GM06990 (cell line): ENCODE measurements around the gene TMTC1.
A peak's percentile ranks its signal among the peaks of the same experiment; 100 is the strongest.

Experiments used
- DNase-seq: peaks from one replicate; pipeline ENCODE4 v3.0.0-alpha.2; 2011; ENCODE audit not compliant: insufficient read length; ENCODE audit errors: extremely low read depth
- H3K27me3 ChIP-seq: replicated peaks from 2 replicates; pipeline ENCODE4 v1.6.0; 2011; ENCODE audit warnings: low read length; ENCODE audit not compliant: control insufficient read depth, insufficient read depth
- H3K36me3 ChIP-seq: 2 replicates; pipeline ENCODE4 v1.5.1; 2011; ENCODE audit warnings: low read length; ENCODE audit not compliant: control insufficient read depth, insufficient read depth
- H3K4me3 ChIP-seq: replicated peaks from 2 replicates; pipeline ENCODE4 v1.5.1; 2011; ENCODE audit warnings: low read depth, mild to moderate bottlenecking, control low read depth, low read length
- CTCF ChIP-seq: IDR thresholded peaks from 2 replicates; pipeline ENCODE4 v1.5.1; 2011; ENCODE audit warnings: low read length, control low read depth, mild to moderate bottlenecking, inconsistent platforms; ENCODE audit not compliant: insufficient read depth, poor library complexity, severe bottlenecking

The TMTC1 gene

GRCh38 chr12:29759950-29760349, 23.8 kb downstream of the TMTC1 start:
- Histone ChIP-seq H3K36me3 (no peaks in the 10 kb centered on the region), H3K4me3 (no peak overlapping the region), H3K27me3 (no peaks in the 10 kb centered on the region)
- DNase-seq, result no peak
- no peak for TF ChIP-seq CTCF

- Histone ChIP-seq H3K4me3 (no peak overlapping the region), H3K27me3 (no peaks in the 10 kb centered on the region), H3K36me3 (no peaks in the 10 kb centered on the region)
- no peak for DNase-seq
- TF ChIP-seq CTCF, result no peak
These were observed 26.9 kb downstream of the TMTC1 start for GRCh38 chr12:29756741-29757390.

- TF ChIP-seq CTCF, result no peak
- no peak overlapping the region for H3K4me3 ChIP-seq
- no peaks in the 10 kb centered on the region for H3K36me3 ChIP-seq
- peak; percentile 3 for DNase-seq
- no peaks in the 10 kb centered on the region for H3K27me3 ChIP-seq
These were observed 29.2 kb downstream of the TMTC1 start for GRCh38 chr12:29754235-29755189.

- no peak overlapping the region for H3K4me3 ChIP-seq
- no peak for TF ChIP-seq CTCF
- DNase-seq, result no peak
- no peaks in the 10 kb centered on the region for H3K27me3 ChIP-seq
- H3K36me3 ChIP-seq, result no peaks in the 10 kb centered on the region
These were observed 31.6 kb downstream of the TMTC1 start for GRCh38 chr12:29752121-29752520.

GRCh38 chr12:29751676-29752075, 32.1 kb downstream of the TMTC1 start:
- no peaks in the 10 kb centered on the region for H3K36me3 ChIP-seq
- TF ChIP-seq CTCF, result no peak
- H3K27me3 ChIP-seq, result no peaks in the 10 kb centered on the region
- no peak overlapping the region for H3K4me3 ChIP-seq
- peak; percentile 15 for DNase-seq

- Histone ChIP-seq H3K27me3 (no peaks in the 10 kb centered on the region), H3K4me3 (no peak overlapping the region), H3K36me3 (no peaks in the 10 kb centered on the region)
- DNase-seq, result no peak
- no peak for TF ChIP-seq CTCF
These were observed 32.9 kb downstream of the TMTC1 start for GRCh38 chr12:29750928-29751220.
